Activated naive CD4-positive, alpha-beta T cell treated with anti-CD3 and anti-CD28 coated beads, Interleukin-2, amount 10 ng/mL, durations not matched to agents 7 days and 5 days (primary cell): ENCODE measurements around the gene UBE3D.

Experiments
- CTCF ChIA-PET: fragments of 350-600 bp; sonication (Branson Sonifier 250); formaldehyde crosslinking; loops from one replicate; lab custom pipeline; 2021; ENCODE audit warnings: antibody characterized with exemption; lab: Charles Lee
- DNase-seq: peaks from one replicate; pipeline ENCODE4 v3.0.0-alpha.2; 2020
- H3K27ac Mint-ChIP-seq: one replicate; pipeline ENCODE4 v1.8.0; 2021; ENCODE audit warnings: mild to moderate bottlenecking, moderate library complexity, mixed read lengths
- H3K27me3 Mint-ChIP-seq: one replicate; pipeline ENCODE4 v1.8.0; 2021; ENCODE audit warnings: mild to moderate bottlenecking, mixed read lengths
- H3K36me3 Mint-ChIP-seq: one replicate; pipeline ENCODE4 v1.8.0; 2021; ENCODE audit warnings: mixed read lengths
- H3K4me1 Mint-ChIP-seq: one replicate; pipeline ENCODE4 v1.8.0; 2021; ENCODE audit warnings: mixed read lengths
- H3K4me3 Mint-ChIP-seq: one replicate; pipeline ENCODE4 v1.8.0; 2021; ENCODE audit warnings: mild to moderate bottlenecking, moderate library complexity, mixed read lengths
- H3K9me3 Mint-ChIP-seq: one replicate; pipeline ENCODE4 v1.8.0; 2021; ENCODE audit warnings: mixed read lengths

The UBE3D gene

DNA sequence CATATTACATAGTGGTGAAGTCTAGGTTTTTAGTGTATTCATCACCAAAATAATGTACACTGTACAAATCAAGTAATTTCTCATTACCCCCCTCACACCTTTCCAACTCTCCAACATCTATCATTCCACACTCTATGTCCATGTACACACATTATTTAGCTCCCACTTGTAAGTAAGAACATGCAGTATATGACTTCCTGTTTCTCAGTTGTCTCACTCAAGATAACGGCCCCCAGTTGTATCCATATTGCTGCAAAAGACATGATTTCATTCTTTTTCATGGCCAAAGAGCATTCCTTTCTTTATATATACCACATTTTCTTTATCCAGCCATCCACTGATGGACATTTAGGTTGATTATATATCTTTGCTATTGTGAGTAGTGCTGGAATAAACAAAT is 86.0 kb downstream of the UBE3D start:
- CTCF ChIA-PET: no interaction called here
- Mint-ChIP-seq H3K9me3 (no peaks in the 10 kb centered on the region), H3K4me1 (no peaks in the 10 kb centered on the region), H3K27ac (no peak overlapping the region), H3K36me3 (no peaks in the 10 kb centered on the region), H3K27me3 (no peaks in the 10 kb centered on the region), H3K4me3 (no peak overlapping the region)
- DNase-seq: no peak

DNA sequence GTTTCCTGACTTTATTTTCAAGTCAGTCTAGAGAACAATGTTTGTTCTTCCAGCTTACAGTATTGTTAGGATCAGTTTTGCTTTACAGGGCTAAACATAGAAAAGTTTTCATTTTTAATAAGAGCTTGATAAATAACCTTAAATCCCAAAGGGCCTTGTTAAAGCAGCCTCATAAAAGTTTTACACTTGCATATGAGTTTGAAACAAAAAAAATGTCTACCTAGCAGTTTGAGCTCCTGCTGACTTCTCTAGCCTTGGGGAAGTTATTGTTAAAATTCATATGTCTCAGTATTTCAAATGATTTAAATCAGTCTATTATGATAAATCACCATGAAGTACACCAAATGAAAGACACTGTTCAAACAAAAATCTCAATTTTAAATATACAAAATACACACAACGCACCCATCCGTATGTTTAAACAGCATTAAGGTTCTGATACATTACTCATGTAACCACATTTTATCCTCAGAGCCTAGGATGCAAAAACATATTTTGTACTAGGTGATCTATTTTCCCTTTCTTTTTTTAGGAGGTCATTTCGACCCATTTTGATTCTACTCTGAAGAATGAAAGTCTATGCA is 87.2 kb downstream of the UBE3D start:
- DNase-seq: no peak
- Mint-ChIP-seq H3K27me3 (no peaks in the 10 kb centered on the region), H3K36me3 (no peaks in the 10 kb centered on the region), H3K27ac (no peak overlapping the region), H3K4me3 (no peak overlapping the region), H3K9me3 (no peaks in the 10 kb centered on the region), H3K4me1 (no peaks in the 10 kb centered on the region)
- CTCF ChIA-PET: no interaction called here

DNA sequence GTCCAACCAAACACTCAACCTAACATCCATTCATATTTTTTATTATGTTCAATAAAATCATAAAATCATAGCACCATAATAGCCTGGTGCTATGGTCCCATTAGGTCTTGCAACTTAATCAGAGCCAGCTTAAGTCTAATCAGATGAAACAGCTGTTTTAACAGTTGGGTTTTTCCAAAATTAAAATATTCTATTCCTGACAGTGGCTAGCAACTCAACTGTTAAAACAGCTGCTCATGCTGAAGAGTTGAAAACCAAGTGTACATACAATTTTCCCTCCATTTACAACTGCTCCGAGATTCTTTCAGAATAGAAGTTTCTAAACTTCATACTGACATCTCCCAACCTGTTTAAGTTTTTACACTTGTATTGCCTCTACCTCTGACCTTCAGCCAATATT is 89.5 kb downstream of the UBE3D start:
- H3K4me1 Mint-ChIP-seq: no peaks in the 10 kb centered on the region
- no peak overlapping the region for H3K4me3 Mint-ChIP-seq
- CTCF ChIA-PET: no interaction called here
- H3K27me3 Mint-ChIP-seq: no peaks in the 10 kb centered on the region
- H3K9me3 Mint-ChIP-seq: no peaks in the 10 kb centered on the region
- no peak for DNase-seq
- H3K36me3 Mint-ChIP-seq: no peaks in the 10 kb centered on the region
- H3K27ac Mint-ChIP-seq: no peak overlapping the region

DNA sequence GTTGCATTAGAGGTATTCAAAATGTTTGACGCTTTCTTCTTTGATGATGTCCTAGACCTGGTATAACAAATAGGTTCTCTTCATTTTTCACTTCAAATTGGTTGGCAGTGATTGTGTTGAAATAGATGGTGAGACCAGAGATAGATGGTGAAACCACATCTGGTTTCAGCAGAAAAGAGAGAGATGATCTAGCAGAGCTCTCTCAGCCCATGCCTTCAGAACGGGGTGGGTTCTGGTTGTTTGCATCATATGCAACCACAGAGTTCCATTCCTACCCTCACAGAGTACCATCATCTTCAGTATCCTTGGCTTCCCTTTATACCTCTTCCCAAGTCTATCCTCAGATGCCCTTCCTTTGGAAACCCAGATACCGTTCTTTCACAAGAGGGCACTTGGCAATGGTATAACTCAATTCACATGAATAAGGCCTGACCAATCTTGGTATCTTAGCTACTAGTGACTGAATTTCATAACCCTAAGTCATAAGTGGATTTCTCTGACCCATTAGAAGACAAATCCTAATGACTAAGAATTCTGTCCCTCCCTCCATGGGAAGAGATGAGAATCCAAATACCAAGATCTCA is 93.7 kb downstream of the UBE3D start:
- H3K9me3 Mint-ChIP-seq: no peaks in the 10 kb centered on the region
- CTCF ChIA-PET: no interaction called here
- H3K36me3 Mint-ChIP-seq: no peaks in the 10 kb centered on the region
- no peak for DNase-seq
- no peak overlapping the region for H3K4me3 Mint-ChIP-seq
- no peaks in the 10 kb centered on the region for H3K4me1 Mint-ChIP-seq
- H3K27ac Mint-ChIP-seq: no peak overlapping the region
- H3K27me3 Mint-ChIP-seq: no peaks in the 10 kb centered on the region

DNA sequence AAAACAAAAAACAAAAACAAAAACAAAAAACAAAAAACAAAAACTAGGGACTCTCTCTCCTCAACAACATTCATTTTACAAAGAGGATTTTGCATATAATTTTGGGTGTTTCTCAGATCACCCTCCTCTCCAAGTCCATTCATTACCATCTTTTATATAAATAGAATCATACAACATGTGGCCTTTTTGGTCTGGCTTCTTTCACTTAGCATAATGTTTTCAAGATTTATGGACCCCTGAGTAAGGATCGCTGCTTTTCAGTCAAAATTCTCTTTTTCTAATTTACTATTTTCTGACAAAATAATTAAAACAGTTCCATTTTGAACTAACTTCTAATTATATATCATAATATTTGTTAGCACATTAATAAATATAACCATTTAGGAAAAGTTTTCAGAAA is 94.8 kb downstream of the UBE3D start:
- DNase-seq: no peak
- Mint-ChIP-seq H3K27ac (no peak overlapping the region), H3K4me1 (no peaks in the 10 kb centered on the region), H3K9me3 (peaks cover 2% of the 10 kb centered on the region), H3K4me3 (no peak overlapping the region), H3K36me3 (no peaks in the 10 kb centered on the region), H3K27me3 (no peaks in the 10 kb centered on the region)
- CTCF ChIA-PET: no interaction called here

DNA sequence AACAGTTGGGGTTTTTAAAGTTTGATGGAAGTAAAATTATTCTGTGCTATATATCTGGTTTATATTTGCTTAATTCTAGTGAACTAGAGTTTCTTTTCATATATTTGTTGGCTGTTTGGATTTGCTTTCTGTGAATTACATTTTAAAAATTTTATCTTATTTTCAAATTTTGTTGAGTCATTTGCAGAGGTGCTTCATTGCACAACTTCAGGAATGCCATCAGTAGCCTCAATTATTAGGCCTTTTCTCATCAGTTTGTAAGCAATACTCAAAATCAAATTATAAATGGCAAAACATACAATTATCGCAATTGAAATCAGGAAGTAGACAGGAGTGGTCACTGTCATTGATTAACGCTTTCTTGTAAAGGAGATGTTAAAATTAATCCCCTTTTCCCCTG is 96.9 kb downstream of the UBE3D start:
- no peak overlapping the region for H3K27ac Mint-ChIP-seq
- peaks cover 2% of the 10 kb centered on the region for H3K9me3 Mint-ChIP-seq
- CTCF ChIA-PET: no interaction called here
- no peak overlapping the region for H3K4me3 Mint-ChIP-seq
- H3K4me1 Mint-ChIP-seq: no peaks in the 10 kb centered on the region
- H3K36me3 Mint-ChIP-seq: no peaks in the 10 kb centered on the region
- no peaks in the 10 kb centered on the region for H3K27me3 Mint-ChIP-seq
- DNase-seq: no peak

DNA sequence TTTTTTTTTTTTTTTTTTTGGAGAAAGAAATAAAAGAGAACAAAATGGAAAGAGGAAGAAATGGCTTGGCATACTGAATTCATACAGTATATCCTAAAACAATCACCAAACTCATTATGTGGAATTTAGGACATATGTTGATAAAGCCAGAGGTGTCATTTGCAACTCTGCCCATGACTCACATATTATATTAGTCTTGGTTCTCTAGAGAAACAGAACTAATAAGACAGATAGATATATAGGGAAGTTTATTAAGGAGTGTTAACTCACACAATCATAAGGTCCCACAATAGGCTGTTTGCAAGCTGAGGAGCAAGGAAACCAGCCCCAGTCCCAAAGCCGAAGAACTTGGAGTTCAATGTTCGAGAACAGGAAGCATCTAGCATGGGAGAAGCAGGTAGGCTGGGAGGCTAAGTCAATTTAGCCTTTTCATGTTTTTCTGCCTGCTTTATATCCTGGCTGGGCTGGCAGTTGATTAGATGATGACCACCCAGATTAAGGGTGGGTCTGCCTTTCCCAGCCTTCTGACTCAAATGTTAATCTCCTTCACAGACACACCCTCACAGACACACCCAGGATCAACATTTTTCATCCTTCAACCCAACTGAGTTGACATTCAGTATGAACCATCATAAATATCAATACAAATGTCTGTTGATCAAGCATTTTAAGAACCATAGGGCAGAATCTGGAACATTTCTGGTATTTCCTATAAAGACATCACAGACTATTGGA is 102.3 kb downstream of the UBE3D start:
- no peak for DNase-seq
- no peaks in the 10 kb centered on the region for H3K36me3 Mint-ChIP-seq
- peaks cover 2% of the 10 kb centered on the region for H3K9me3 Mint-ChIP-seq
- H3K4me3 Mint-ChIP-seq: no peak overlapping the region
- H3K4me1 Mint-ChIP-seq: no peaks in the 10 kb centered on the region
- CTCF ChIA-PET: no interaction called here
- no peaks in the 10 kb centered on the region for H3K27me3 Mint-ChIP-seq
- H3K27ac Mint-ChIP-seq: no peak overlapping the region

DNA sequence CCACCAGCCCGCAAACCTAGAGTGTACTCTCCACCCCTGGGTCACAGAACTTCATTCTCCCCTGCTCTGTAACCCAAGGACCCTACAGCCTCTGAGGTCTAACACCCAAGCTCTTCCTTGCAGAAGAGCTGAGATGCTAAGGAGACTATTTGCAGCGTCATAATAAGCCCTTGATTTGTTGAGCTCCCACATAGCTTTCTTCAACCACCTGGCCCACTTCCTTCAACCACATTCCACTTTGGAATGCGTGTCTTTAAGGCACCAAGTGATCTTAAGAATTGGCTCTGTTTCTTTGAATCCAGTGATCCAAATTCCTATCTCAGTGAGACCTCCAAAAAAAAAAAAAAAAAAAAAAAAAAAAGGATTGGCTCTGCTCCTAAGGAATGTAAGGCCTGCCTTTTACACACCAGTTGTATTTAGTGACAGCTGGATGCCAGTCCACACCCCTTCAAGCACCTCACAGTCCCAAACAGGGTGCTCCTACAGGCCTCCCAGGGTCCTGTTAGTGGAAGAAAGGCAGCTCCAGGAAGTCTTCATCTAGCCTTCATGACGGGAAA is 106.2 kb downstream of the UBE3D start:
- no peaks in the 10 kb centered on the region for H3K9me3 Mint-ChIP-seq
- no peaks in the 10 kb centered on the region for H3K4me1 Mint-ChIP-seq
- CTCF ChIA-PET: no interaction called here
- H3K4me3 Mint-ChIP-seq: no peak overlapping the region
- no peak overlapping the region for H3K27ac Mint-ChIP-seq
- peaks cover 1% of the 10 kb centered on the region for H3K36me3 Mint-ChIP-seq
- no peaks in the 10 kb centered on the region for H3K27me3 Mint-ChIP-seq
- DNase-seq: no peak

DNA sequence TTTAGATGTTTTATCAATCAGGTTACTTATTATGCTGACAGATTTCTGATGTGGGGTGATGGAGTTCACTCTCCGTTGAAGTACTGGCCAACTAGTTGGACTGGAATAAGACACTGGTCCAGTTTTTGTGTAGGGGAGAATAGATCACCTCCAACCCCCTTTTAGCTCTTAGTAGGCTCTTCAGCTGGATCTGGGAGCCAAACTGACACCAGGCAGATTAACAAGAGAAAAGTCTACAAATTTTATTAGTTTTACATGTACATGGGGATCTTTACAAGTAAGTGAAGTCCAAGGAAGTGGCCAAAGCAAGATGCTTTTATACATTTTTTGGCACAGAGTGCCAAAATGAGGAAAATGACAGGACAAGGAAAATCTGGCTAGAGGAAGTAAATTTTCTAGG is 107.1 kb downstream of the UBE3D start:
- Mint-ChIP-seq H3K4me1 (no peaks in the 10 kb centered on the region), H3K27me3 (no peaks in the 10 kb centered on the region), H3K36me3 (peaks cover 1% of the 10 kb centered on the region), H3K27ac (no peak overlapping the region), H3K4me3 (no peak overlapping the region), H3K9me3 (no peaks in the 10 kb centered on the region)
- DNase-seq: no peak
- CTCF ChIA-PET: no interaction called here

DNA sequence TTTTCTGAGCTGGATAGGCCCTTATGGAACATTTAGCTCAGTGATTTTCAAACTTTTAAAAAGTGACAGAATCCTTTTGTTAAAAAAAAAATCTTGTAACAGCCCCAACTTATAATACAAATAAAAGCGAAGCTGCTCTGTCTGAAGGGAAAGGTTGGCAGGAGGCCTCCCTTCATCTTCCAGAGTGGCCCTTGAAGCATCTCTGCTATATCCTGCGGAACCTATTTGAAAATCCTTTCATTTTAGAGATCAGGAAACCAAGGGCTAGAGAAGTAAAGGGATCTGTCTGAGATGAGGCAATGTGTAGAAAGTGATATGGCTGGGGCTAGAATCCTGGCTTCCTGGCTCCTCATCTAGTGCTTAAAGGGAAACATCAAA is 107.8 kb downstream of the UBE3D start:
- CTCF ChIA-PET: no interaction called here
- no peak for DNase-seq
- Mint-ChIP-seq H3K27me3 (no peaks in the 10 kb centered on the region), H3K36me3 (peaks cover 1% of the 10 kb centered on the region), H3K9me3 (no peaks in the 10 kb centered on the region), H3K4me3 (no peak overlapping the region), H3K4me1 (no peaks in the 10 kb centered on the region), H3K27ac (no peak overlapping the region)

DNA sequence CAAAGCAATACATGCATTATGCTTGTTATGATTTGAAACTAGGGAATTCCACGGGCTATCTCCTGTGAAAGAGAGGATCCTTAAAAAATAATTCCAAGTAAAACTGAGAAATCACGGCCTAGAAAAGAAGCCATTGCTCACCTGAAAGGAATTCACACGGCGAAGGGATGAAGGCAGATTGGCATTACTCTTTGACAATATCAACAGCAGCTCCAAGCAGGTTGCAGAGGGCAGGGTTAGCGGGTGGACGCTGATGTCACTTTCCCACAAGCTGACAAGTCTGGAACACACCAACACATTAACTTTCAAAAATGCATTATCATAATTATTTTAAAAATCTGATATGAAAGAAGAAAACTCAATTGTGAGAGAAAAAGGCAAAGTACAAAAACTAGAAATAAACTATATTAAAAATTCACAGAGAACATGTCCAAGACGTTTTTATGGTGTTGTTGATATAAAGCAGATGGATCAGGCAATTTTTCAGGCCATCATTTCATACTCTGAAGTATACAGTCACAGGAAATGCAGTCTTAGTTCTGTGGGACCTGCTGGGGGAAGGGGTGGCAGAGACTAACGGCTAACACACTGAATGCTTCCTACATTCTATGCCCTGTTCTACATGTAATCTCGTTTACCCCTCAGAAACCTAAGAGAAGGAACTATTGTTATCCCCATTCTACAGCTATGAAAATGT is 108.3 kb downstream of the UBE3D start:
- no peaks in the 10 kb centered on the region for H3K9me3 Mint-ChIP-seq
- no peaks in the 10 kb centered on the region for H3K4me1 Mint-ChIP-seq
- H3K27me3 Mint-ChIP-seq: no peaks in the 10 kb centered on the region
- no peak overlapping the region for H3K27ac Mint-ChIP-seq
- H3K36me3 Mint-ChIP-seq: peaks cover 1% of the 10 kb centered on the region
- H3K4me3 Mint-ChIP-seq: no peak overlapping the region
- no peak for DNase-seq
- CTCF ChIA-PET: no interaction called here

DNA sequence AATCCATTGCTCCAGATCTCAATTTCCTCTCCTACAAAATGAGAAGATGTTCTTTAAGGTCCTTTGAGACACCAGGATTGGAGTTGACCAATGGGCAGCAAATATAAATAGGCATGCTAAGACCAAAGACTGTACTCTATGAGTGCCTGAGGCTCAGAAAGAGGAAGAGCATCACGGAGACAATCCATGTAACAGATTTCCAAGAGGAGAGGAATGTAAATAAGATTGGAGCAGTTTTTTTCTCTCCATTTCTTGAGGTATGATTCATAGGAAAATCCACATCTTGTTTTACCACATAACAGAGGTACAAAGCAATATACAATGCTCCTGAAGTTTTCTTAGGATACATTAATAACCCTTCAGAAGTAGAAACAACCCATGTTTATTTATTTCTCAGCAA is 109.8 kb downstream of the UBE3D start:
- CTCF ChIA-PET: no interaction called here
- H3K9me3 Mint-ChIP-seq: no peaks in the 10 kb centered on the region
- peaks cover 1% of the 10 kb centered on the region for H3K36me3 Mint-ChIP-seq
- no peaks in the 10 kb centered on the region for H3K4me1 Mint-ChIP-seq
- DNase-seq: no peak
- H3K4me3 Mint-ChIP-seq: no peak overlapping the region
- H3K27me3 Mint-ChIP-seq: no peaks in the 10 kb centered on the region
- H3K27ac Mint-ChIP-seq: no peak overlapping the region

DNA sequence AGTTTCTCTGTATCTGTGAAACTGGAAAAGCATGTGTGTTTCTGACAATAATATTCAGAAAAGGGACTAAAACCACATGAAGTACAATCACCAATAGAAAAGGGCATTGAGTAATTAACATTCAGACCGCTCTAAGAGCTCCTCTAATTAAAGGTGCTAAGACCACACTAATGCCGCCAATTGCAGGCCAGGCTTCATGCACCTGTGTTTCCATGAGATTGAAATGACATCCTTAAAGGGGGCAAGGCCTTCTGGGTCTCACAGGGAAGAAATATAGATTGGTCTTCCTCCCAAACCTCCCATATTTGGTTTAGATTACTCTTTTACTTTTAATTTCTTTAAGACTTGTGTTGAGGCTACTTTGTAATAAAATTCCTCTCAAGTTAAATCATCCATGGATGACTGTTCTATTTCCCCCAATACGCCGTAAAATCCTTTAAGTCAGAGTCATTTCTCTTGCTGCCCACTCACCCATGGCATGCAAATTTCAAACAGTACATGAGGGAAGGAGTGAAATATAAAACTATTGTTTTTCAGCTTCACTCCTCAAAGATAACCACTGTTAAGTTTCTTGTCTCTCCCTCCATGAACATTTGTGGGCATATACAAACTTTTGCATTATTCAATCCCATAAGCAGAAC is 110.6 kb downstream of the UBE3D start:
- no peak overlapping the region for H3K4me3 Mint-ChIP-seq
- no peaks in the 10 kb centered on the region for H3K27me3 Mint-ChIP-seq
- no peaks in the 10 kb centered on the region for H3K9me3 Mint-ChIP-seq
- DNase-seq: no peak
- H3K27ac Mint-ChIP-seq: no peak overlapping the region
- CTCF ChIA-PET: no interaction called here
- H3K4me1 Mint-ChIP-seq: no peaks in the 10 kb centered on the region
- peaks cover 1% of the 10 kb centered on the region for H3K36me3 Mint-ChIP-seq

DNA sequence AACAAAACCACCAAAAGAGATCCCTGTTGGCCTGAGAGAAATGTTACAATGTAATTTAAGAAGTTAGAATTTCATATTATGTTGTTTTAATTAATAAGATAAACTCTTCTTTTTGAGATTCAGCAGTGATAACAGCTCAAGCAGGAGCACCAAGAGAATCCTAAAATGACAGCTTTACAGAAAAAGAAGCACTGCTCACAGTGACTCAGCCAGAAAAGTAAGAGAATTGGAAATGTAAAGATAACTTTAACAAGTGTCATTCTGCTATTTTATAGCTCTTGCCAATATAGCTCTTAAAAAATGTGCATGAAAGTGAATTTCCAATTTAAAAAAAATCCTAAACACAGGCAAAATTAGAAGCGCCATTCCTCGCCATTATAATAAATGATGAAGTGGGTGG is 111.3 kb downstream of the UBE3D start:
- Mint-ChIP-seq H3K4me1 (no peaks in the 10 kb centered on the region), H3K27me3 (no peaks in the 10 kb centered on the region), H3K4me3 (no peak overlapping the region), H3K9me3 (no peaks in the 10 kb centered on the region), H3K27ac (no peak overlapping the region), H3K36me3 (peaks cover 1% of the 10 kb centered on the region)
- DNase-seq: no peak
- CTCF ChIA-PET: no interaction called here
